ENCODE measurements around the gene ARHGAP42. TPM values are rescaled to one million over a fixed set of nuclear protein-coding genes. Genes with fewer than 3 reads are reported as not detected.

The ARHGAP42 gene
- total RNA-seq, 1 experiment from 2014 or later = 39.1 TPM

GRCh38 chr11:100902454-100903141 lies 215.5 kb downstream of the ARHGAP42 start:
- H3K4me3 Mint-ChIP-seq = no peak overlapping the region
- WGBS (ENCODE audit: extremely low coverage, insufficient read length, low lambda C conversion rate) = no CpG with 5 or more reads among the region's 7 CpGs
- peaks cover 0 to 4% (median 2%) of the 10 kb centered on the region in 3 experiments; a peak in 1 of 7 replicates for H3K36me3 Mint-ChIP-seq (ENCODE audit: insufficient read depth in 1 of 3, low read depth in 3 of 3)
- no peak for DNase-seq
- Histone ChIP-seq H3T11ph (ENCODE audit: low read length) (no peak overlapping the region), H4K20me1 (ENCODE audit: control insufficient read depth, insufficient read depth, insufficient read length) (no peaks in the 10 kb centered on the region), H3K27ac (ENCODE audit: insufficient read length, low read depth, low read length) (no peak overlapping the region), H4K91ac (ENCODE audit: insufficient read length, low read depth, low read length) (no peak overlapping the region), H3K9ac (ENCODE audit: extremely low read depth, insufficient read length, low read length) (no peak overlapping the region), H3K27me3 (ENCODE audit: insufficient read depth, low read length) (no peaks in the 10 kb centered on the region), H4K8ac (replicated peaks; ENCODE audit: insufficient read length, low read depth, low read length) (no peak overlapping the region), H2AK5ac (ENCODE audit: insufficient read length, low read length) (no peak overlapping the region), H2BK120ac (ENCODE audit: low read depth, low read length, poor library complexity, severe bottlenecking) (no peak overlapping the region), H2AFZ (ENCODE audit: low read length) (no peak overlapping the region), H4K5ac (ENCODE audit: insufficient read length, low read depth, low read length) (no peak overlapping the region), H3K9me3 (ENCODE audit: control insufficient read depth, low read depth, low read length) (no peaks in the 10 kb centered on the region), H3K23me2 (ENCODE audit: insufficient read length, low read depth, low read length, poor library complexity, severe bottlenecking) (no peaks in the 10 kb centered on the region), H3K56ac (ENCODE audit: insufficient read length, low read depth, low read length) (no peak overlapping the region), H3K18ac (ENCODE audit: insufficient read length, low read depth, low read length) (no peak overlapping the region), H2BK20ac (ENCODE audit: low read depth, low read length, poor library complexity, severe bottlenecking) (no peak overlapping the region), H2BK5ac (ENCODE audit: insufficient read length, low read length) (no peak overlapping the region), H3K4me2 (ENCODE audit: insufficient read depth, insufficient read length, low read length) (no peak overlapping the region), H2BK15ac (ENCODE audit: low read depth, low read length) (no peak overlapping the region), H3K79me2 (ENCODE audit: insufficient read depth, low read length) (no peaks in the 10 kb centered on the region), H3K14ac (ENCODE audit: insufficient read depth, low read length) (no peak overlapping the region), H2BK12ac (ENCODE audit: insufficient read length, low read depth, low read length) (no peak overlapping the region), H3K23ac (ENCODE audit: insufficient read length, low read depth, low read length) (no peak overlapping the region), H3K4me1 (ENCODE audit: insufficient read depth, low read length) (no peaks in the 10 kb centered on the region; the same call in 1 of the 2 replicates), H3K79me1 (ENCODE audit: insufficient read depth, low read depth, low read length, poor library complexity, severe bottlenecking) (no peaks in the 10 kb centered on the region), H3K4ac (ENCODE audit: low read depth, low read length) (no peak overlapping the region)
- H3K27ac Mint-ChIP-seq = no peak overlapping the region
- peaks cover 9 to 13% of the 10 kb centered on the region in 2 experiments for H3K4me1 Mint-ChIP-seq
- TF ChIP-seq CTCF (conservative IDR thresholded peaks at IDR 0.05) = no peak
- no peaks in the 10 kb centered on the region; a peak in 1 of 5 replicates for H3K9me3 Mint-ChIP-seq
- no peaks in the 10 kb centered on the region for H3K27me3 Mint-ChIP-seq (ENCODE audit: low read depth)

Measured in H9 (cell line).